WERI-Rb-1 (cell line): ENCODE data around the gene PPP2R3B.
A peak's percentile ranks its signal among the peaks of the same experiment; 100 is the strongest.

ENCODE experiments used
- DNase-seq: peaks from one replicate; pipeline ENCODE4 v3.0.0-alpha.2; 2020
- H3K27ac ChIP-seq: fragments of 250-450 bp; sonication (Bioruptor Pico); 2 replicates; pipeline ENCODE4 v1.5.1; 2020; ENCODE audit warnings: mild to moderate bottlenecking, moderate library complexity
- H3K27me3 ChIP-seq: fragments of 250-450 bp; sonication (Bioruptor Pico); 2 replicates; pipeline ENCODE4 v1.5.1; 2021; ENCODE audit warnings: mild to moderate bottlenecking, low read depth, moderate library complexity; ENCODE audit not compliant: insufficient read depth, severe bottlenecking
- H3K36me3 ChIP-seq: fragments of 250-450 bp; sonication (Bioruptor Pico); 2 replicates; pipeline ENCODE4 v1.5.1; 2020; ENCODE audit warnings: mild to moderate bottlenecking, moderate library complexity
- H3K4me3 ChIP-seq: 2 replicates; pipeline ENCODE4 v1.5.1; 2011; ENCODE audit warnings: low read depth, mild to moderate bottlenecking, control low read depth, low read length
- H3K9me3 ChIP-seq: fragments of 250-450 bp; sonication (Bioruptor Pico); 2 replicates; pipeline ENCODE4 v1.5.1; 2021; ENCODE audit warnings: mild to moderate bottlenecking, moderate library complexity; ENCODE audit not compliant: severe bottlenecking
- CTCF ChIP-seq: IDR thresholded peaks from 2 replicates; pipeline ENCODE4 v1.5.1; 2011; ENCODE audit warnings: low read depth, mild to moderate bottlenecking, control low read depth, inconsistent platforms, low read length

PPP2R3B gene

GRCh38 chrX:345020-345925, 41.4 kb downstream of the PPP2R3B start:
- Histone ChIP-seq H3K4me3 (no peak overlapping the region), H3K9me3 (peaks cover 7% of the 10 kb centered on the region), H3K27me3 (no peaks in the 10 kb centered on the region), H3K27ac (no peak overlapping the region), H3K36me3 (peaks cover 10% of the 10 kb centered on the region)
- TF ChIP-seq CTCF: no peak
- DNase-seq: peak; percentile 5

GRCh38 chrX:344371-344901, 42.3 kb downstream of the PPP2R3B start:
- Histone ChIP-seq H3K4me3 (no peak overlapping the region), H3K27ac (no peak overlapping the region), H3K27me3 (no peaks in the 10 kb centered on the region), H3K36me3 (peaks cover 10% of the 10 kb centered on the region), H3K9me3 (peaks cover 7% of the 10 kb centered on the region)
- peak; percentile 3 for DNase-seq
- TF ChIP-seq CTCF: no peak

DNA sequence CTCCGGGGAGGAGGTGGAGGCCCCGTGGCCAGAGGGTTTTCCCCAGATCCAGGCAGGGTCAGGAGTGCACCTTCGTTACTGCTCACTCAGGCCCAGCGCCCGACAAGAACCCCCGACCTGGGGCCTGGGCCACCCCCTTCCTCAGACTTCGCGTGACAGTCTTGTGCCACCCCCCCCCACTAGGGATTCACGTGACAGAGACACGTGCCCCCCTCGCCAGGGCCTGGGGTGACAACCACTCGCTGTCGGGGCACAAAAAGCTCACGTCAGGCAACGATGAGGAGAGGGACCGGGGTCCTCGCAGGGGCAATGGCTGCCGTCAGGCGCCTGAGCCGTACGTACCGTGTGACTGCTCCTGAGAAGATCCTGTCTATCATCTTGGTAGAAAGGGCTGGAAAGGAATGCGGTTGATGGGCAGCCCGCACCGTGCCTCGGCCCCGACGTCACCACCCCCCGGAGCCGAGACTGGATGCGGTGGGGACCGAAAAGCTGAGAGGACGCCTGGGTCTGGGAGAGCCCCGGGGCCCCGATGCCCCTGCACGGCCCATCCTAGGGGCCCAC, 45.1 kb downstream of the PPP2R3B start:
- TF ChIP-seq CTCF: no peak
- Histone ChIP-seq H3K27me3 (no peaks in the 10 kb centered on the region), H3K27ac (no peak overlapping the region), H3K9me3 (peaks cover 7% of the 10 kb centered on the region), H3K4me3 (no peak overlapping the region), H3K36me3 (peaks cover 28% of the 10 kb centered on the region)
- peak; percentile 6 for DNase-seq

- Histone ChIP-seq H3K27ac (no peak overlapping the region), H3K9me3 (peaks cover 7% of the 10 kb centered on the region), H3K27me3 (no peaks in the 10 kb centered on the region), H3K4me3 (no peak overlapping the region), H3K36me3 (peaks cover 28% of the 10 kb centered on the region)
- peak; percentile 4 for DNase-seq
- no peak for TF ChIP-seq CTCF
Measured at GRCh38 chrX:340641-341423, 45.9 kb downstream of the PPP2R3B start.

DNA sequence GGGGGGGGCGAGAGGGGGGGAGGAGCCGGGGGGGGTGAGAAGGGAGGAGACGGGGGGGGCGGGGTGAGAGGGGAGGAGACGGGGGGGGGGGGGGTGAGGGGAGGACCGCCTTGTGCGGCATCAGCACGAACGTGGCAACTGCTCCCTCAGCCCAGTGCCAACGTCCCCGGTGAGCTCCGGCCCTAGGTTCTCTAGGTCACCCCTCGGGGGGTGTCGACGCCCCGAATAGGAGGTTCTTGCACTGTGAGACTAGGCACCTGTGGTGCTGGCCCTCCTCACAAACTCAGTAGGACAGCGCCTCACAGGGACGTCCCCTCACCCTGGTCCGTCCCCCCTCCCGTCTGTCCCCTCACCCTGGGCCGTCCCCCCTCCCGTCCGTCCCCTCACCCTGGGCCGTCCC, 46.6 kb downstream of the PPP2R3B start:
- peaks cover 27% of the 10 kb centered on the region for H3K36me3 ChIP-seq
- no peak overlapping the region for H3K4me3 ChIP-seq
- TF ChIP-seq CTCF: no peak
- peak; percentile 5 for DNase-seq
- H3K9me3 ChIP-seq: peaks cover 7% of the 10 kb centered on the region
- no peak overlapping the region for H3K27ac ChIP-seq
- no peaks in the 10 kb centered on the region for H3K27me3 ChIP-seq
